Lower lobe of right lung (tissue), 2 donors: Measurements from ENCODE around the gene ATP6V0A4. TPM values are rescaled to one million over a fixed set of nuclear protein-coding genes. Genes with fewer than 3 reads are reported as not detected.
A peak's percentile ranks its signal among the peaks of the same experiment; 100 is the strongest.

Experiments
- ATAC-seq, 2 donors: fragments of 200-7000 bp; cut with Tn5 transposase; one replicate each; pipeline ENCODE4 v1.9.1; 2020 to 2022; ENCODE audit warnings: mild to moderate bottlenecking in 2 of 2, moderate library complexity in 2 of 2
- DNase-seq: peaks from one replicate; pipeline ENCODE4 v3.0.0-alpha.2; 2020
- H3K27ac ChIP-seq: fragments of 200-600 bp; one replicate; pipeline ENCODE4 v1.8.0; 2022
- H3K27me3 ChIP-seq: fragments of 200-600 bp; one replicate; pipeline ENCODE4 v1.8.0; 2022; ENCODE audit warnings: low read depth
- H3K36me3 ChIP-seq: fragments of 200-600 bp; one replicate; pipeline ENCODE4 v1.8.0; 2022; ENCODE audit warnings: mild to moderate bottlenecking
- H3K4me1 ChIP-seq: fragments of 200-600 bp; one replicate; pipeline ENCODE4 v1.8.0; 2022
- H3K4me3 ChIP-seq: fragments of 200-600 bp; one replicate; pipeline ENCODE4 v1.8.0; 2022; ENCODE audit warnings: mild to moderate bottlenecking
- H3K9me3 ChIP-seq: fragments of 200-600 bp; one replicate; pipeline ENCODE4 v1.8.0; 2022
- CTCF ChIP-seq: fragments of 200-600 bp; IDR thresholded peaks from one replicate; pipeline ENCODE4 v1.8.0; 2022; ENCODE audit warnings: antibody characterized with exemption, mild to moderate bottlenecking
- intact Hi-C: fragments of 100-400 bp; cut with DNase I; formaldehyde crosslinking; loops from one replicate; pipeline ENCODE4 v1.11.0; 2022
- total RNA-seq: library from RNA; stranded (reverse); fragmentation: NEBNext Ultra II Directional; extraction: Animal tissue kit (Norgen Biotek cat#: 25700); gene quantifications from one replicate; pipeline ENCODE4 v1.2.1, GENCODE V29; 2021
- donor health status: DM: no; HTN: yes; CAD: no; lungs with severe emphysema.

The ATP6V0A4 gene
- total RNA-seq, 1 donor from 2014 or later = 1.7 TPM

DNA sequence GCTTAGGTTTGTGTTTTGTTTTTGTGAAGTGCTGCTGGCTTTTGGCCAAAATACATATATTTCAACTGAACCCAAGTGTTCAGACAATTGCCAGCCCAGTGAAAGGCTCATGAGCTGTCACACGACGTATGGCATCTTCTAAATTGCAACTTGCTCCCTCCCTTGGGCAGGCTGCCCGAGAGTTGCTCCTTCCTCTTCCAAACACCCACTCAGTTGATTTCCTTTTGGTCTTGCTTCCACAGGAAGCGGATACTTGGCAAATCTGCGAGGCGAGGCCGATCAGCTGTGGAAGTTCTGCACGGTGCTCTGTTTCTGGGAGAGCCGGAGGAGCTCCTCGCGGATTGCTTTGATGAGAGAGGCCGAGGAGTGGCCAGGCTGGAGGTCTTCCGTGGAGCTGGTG, 39.6 kb upstream of the ATP6V0A4 start:
- H3K9me3 ChIP-seq = no peaks in the 10 kb centered on the region
- DNase-seq (peak; percentile 49), ATAC-seq (peak; percentile 51 to 58)
- peak overlapping the region; percentile 30 for H3K4me3 ChIP-seq
- no peak for TF ChIP-seq CTCF
- no peaks in the 10 kb centered on the region for H3K27me3 ChIP-seq
- H3K27ac ChIP-seq = peak overlapping the region; percentile 26
- peaks cover 9% of the 10 kb centered on the region for H3K4me1 ChIP-seq
- intact Hi-C loops = no loop called here
- H3K36me3 ChIP-seq = no peaks in the 10 kb centered on the region

- Histone ChIP-seq H3K27ac (no peak overlapping the region), H3K4me1 (peaks cover 9% of the 10 kb centered on the region), H3K27me3 (no peaks in the 10 kb centered on the region), H3K9me3 (no peaks in the 10 kb centered on the region), H3K36me3 (no peaks in the 10 kb centered on the region), H3K4me3 (no peak overlapping the region)
- ATAC-seq = no peak
- DNase-seq = no peak
- intact Hi-C loops = no loop called here
- TF ChIP-seq CTCF = no peak
These were observed 37.1 kb upstream of the ATP6V0A4 start for GRCh38 chr7:138835087-138835486.

DNA sequence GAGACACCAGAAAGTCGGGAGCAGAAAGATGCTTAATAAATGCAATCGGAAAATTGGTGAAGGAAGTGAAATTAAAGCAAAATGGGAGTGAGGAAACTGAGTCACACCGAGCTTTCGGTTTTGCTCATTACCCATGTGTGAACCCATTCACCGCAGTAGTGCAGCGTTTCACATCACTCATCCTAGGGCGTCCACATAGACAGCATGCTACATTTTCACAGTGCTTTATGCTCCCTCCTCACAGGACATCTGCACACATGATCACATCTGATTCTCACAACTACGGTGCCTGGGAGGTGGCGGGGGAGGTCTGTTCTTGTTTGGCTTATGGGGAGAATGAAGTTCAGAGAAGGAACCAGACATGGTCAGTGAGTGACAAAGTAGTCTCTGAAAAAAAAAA, 36.6 kb upstream of the ATP6V0A4 start:
- no peak for ATAC-seq
- no peak for DNase-seq
- Histone ChIP-seq H3K9me3 (no peaks in the 10 kb centered on the region), H3K27me3 (no peaks in the 10 kb centered on the region), H3K4me1 (peaks cover 9% of the 10 kb centered on the region), H3K27ac (no peak overlapping the region), H3K36me3 (no peaks in the 10 kb centered on the region), H3K4me3 (no peak overlapping the region)
- intact Hi-C loops = no loop called here
- no peak for TF ChIP-seq CTCF

DNA sequence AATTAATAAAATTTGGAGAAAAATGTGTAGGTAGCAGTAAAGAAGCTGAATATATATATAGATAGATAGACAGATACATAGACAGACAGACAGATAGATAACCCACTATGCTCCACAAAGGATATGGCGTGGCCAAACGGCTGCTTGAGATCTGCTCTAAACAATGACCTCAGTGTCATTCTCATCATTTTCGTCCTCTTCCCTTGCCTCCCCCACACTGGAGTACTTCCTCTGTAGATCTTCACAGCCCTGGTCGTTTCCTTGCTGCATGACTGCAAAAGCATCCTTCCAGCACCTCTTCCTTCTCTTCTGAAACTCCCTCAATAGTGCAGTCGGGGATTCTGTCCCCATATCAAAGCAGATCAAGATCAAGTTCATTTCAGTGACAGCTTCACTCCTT, 35.6 kb upstream of the ATP6V0A4 start:
- ATAC-seq = no peak
- H3K4me1 ChIP-seq = peaks cover 9% of the 10 kb centered on the region
- H3K36me3 ChIP-seq = no peaks in the 10 kb centered on the region
- TF ChIP-seq CTCF = no peak
- H3K9me3 ChIP-seq = no peaks in the 10 kb centered on the region
- H3K27ac ChIP-seq = no peak overlapping the region
- H3K4me3 ChIP-seq = no peak overlapping the region
- DNase-seq = no peak
- no peaks in the 10 kb centered on the region for H3K27me3 ChIP-seq
- intact Hi-C loops = no loop called here

DNA sequence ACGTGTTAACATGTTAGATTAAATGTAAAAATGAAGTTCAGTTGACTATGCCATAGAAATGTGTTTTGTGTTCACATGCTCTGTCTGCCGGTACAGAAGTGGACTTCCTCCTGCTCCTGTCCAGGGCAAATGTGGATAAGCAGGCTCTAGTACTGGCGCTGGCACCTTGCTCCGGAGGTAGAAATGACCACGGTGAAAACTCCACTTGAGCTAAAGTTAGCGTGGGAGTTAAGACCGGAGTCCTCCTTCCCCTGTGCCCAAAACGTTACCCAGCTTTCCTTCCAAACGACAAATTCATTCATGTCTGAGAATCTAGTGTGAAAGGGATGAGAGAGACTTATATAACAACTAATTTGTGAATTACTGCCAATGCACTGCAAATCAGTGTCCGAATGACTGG, 35.0 kb upstream of the ATP6V0A4 start:
- Histone ChIP-seq H3K27me3 (no peaks in the 10 kb centered on the region), H3K36me3 (no peaks in the 10 kb centered on the region), H3K27ac (no peak overlapping the region), H3K4me1 (peaks cover 8% of the 10 kb centered on the region), H3K4me3 (no peak overlapping the region), H3K9me3 (no peaks in the 10 kb centered on the region)
- intact Hi-C loops = no loop called here
- no peak for DNase-seq
- no peak for ATAC-seq
- no peak for TF ChIP-seq CTCF

GRCh38 chr7:138829335-138829734, 31.3 kb upstream of the ATP6V0A4 start:
- Histone ChIP-seq H3K9me3 (no peaks in the 10 kb centered on the region), H3K4me3 (no peak overlapping the region), H3K27ac (no peak overlapping the region), H3K27me3 (no peaks in the 10 kb centered on the region), H3K36me3 (no peaks in the 10 kb centered on the region), H3K4me1 (no peaks in the 10 kb centered on the region)
- no peak for TF ChIP-seq CTCF
- intact Hi-C loops = no loop called here
- DNase-seq (no peak), ATAC-seq (no peak)
